Epithelial cell of prostate (primary cell): Measurements from ENCODE around the gene CALML4.
"Not testable (repeated sequence)": the region's sequence is repeated elsewhere in the genome, so short reads cannot be mapped to it uniquely, and the experiment has no call there.

Experiments
- DNase-seq: peaks from one replicate; pipeline ENCODE4 v3.0.0-alpha.2; 2011; ENCODE audit warnings: low read depth, low spot score
- H3K27ac ChIP-seq: fragments of 450-650 bp; 2 replicates; pipeline ENCODE4 v1.5.1; 2017; ENCODE audit warnings: mild to moderate bottlenecking

Gene CALML4

GRCh38 chr15:68209272-68209671, 4.1 kb upstream of the CALML4 start:
- H3K27ac ChIP-seq = no peak overlapping the region
- no peak for DNase-seq

GRCh38 chr15:68208636-68209240, 3.6 kb upstream of the CALML4 start:
- no peak for DNase-seq

GRCh38 chr15:68208136-68208535, 3.0 kb upstream of the CALML4 start:
- H3K27ac ChIP-seq = no peak overlapping the region
- DNase-seq = no peak

More at GRCh38 chr15:68208636-68209240, 3.6 kb upstream of the CALML4 start:
- H3K27ac ChIP-seq = no peak overlapping the region

- H3K27ac ChIP-seq = no peak overlapping the region
- no peak for DNase-seq
Observed at GRCh38 chr15:68207176-68207935, 2.2 kb upstream of the CALML4 start.

GRCh38 chr15:68206711-68207151, 1.6 kb upstream of the CALML4 start:
- no peak overlapping the region for H3K27ac ChIP-seq
- no peak for DNase-seq

- DNase-seq = no peak
- no peak overlapping the region for H3K27ac ChIP-seq
Observed at GRCh38 chr15:68205954-68206539, 915 bp upstream of the CALML4 start.

GRCh38 chr15:68205558-68205944, 419 bp upstream of the CALML4 start:
- no peak for DNase-seq
- no peak overlapping the region for H3K27ac ChIP-seq

GRCh38 chr15:68204361-68204760, 771 bp downstream of the CALML4 start:
- no peak for DNase-seq
- no peak overlapping the region for H3K27ac ChIP-seq

- no peak overlapping the region for H3K27ac ChIP-seq
- no peak for DNase-seq
Observed at GRCh38 chr15:68203956-68204355, 1.2 kb downstream of the CALML4 start.

- no peak overlapping the region for H3K27ac ChIP-seq
- DNase-seq = no peak
Observed at GRCh38 chr15:68203486-68203885, 1.6 kb downstream of the CALML4 start.

- H3K27ac ChIP-seq = not testable (repeated sequence)
Observed at GRCh38 chr15:68202994-68203393, 2.1 kb downstream of the CALML4 start.

GRCh38 chr15:68201879-68202261, 3.3 kb downstream of the CALML4 start:
- no peak overlapping the region for H3K27ac ChIP-seq
- no peak for DNase-seq

More at GRCh38 chr15:68202994-68203393, 2.1 kb downstream of the CALML4 start:
- not testable (repeated sequence) for DNase-seq

GRCh38 chr15:68201153-68201878, 3.8 kb downstream of the CALML4 start:
- no peak overlapping the region for H3K27ac ChIP-seq
- DNase-seq = no peak

- DNase-seq = no peak
- H3K27ac ChIP-seq = no peak overlapping the region
Observed at GRCh38 chr15:68200016-68200861, 4.9 kb downstream of the CALML4 start.

GRCh38 chr15:68199340-68199739, 5.8 kb downstream of the CALML4 start:
- no peak overlapping the region for H3K27ac ChIP-seq
- no peak for DNase-seq

- no peak overlapping the region for H3K27ac ChIP-seq
- no peak for DNase-seq
Observed at GRCh38 chr15:68197661-68198437, 7.3 kb downstream of the CALML4 start.

GRCh38 chr15:68197170-68197492, 8.0 kb downstream of the CALML4 start:
- H3K27ac ChIP-seq = no peak overlapping the region
- no peak for DNase-seq

GRCh38 chr15:68196445-68197169, 8.5 kb downstream of the CALML4 start:
- no peak overlapping the region for H3K27ac ChIP-seq
- DNase-seq = no peak
